HG02798 (cell line): ENCODE measurements around the gene FDXR.

Experiments
- ATAC-seq: cut with Tn5 transposase; IDR thresholded peaks from one replicate; pipeline ENCODE4 v1.9.1; 2021; ENCODE audit warnings: mild to moderate bottlenecking; ENCODE audit not compliant: unreplicated experiment, poor library complexity

Gene FDXR

DNA sequence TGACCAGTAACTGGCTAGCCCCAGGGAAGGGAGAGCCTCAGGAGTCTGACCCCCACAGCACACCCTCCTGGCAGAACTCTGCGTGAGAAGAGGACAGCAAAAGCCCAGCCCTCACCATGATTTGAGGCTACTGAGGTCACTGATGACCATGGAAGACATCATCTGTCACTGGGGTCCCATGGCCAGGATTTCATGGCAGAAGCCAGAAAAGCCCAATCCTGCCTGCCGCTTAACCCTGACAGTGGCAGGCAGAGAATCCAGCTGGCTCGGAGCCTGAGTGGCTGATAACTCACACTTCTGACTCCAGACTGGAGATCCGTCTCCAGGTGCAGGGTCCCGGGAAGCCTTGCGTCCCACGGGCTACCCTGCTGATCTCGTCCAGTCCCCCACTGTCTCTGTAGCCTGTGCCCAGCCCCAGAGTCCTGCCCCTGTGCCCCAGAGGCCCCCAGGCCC is 30.6 kb downstream of the FDXR start:
- no peak for ATAC-seq

GRCh38 chr17:74840989-74841666 is 31.7 kb downstream of the FDXR start:
- ATAC-seq = no peak

GRCh38 chr17:74839990-74840852 is 32.6 kb downstream of the FDXR start:
- ATAC-seq = no peak

- ATAC-seq = no peak
Measured at GRCh38 chr17:74838274-74838673, 34.5 kb downstream of the FDXR start.

DNA sequence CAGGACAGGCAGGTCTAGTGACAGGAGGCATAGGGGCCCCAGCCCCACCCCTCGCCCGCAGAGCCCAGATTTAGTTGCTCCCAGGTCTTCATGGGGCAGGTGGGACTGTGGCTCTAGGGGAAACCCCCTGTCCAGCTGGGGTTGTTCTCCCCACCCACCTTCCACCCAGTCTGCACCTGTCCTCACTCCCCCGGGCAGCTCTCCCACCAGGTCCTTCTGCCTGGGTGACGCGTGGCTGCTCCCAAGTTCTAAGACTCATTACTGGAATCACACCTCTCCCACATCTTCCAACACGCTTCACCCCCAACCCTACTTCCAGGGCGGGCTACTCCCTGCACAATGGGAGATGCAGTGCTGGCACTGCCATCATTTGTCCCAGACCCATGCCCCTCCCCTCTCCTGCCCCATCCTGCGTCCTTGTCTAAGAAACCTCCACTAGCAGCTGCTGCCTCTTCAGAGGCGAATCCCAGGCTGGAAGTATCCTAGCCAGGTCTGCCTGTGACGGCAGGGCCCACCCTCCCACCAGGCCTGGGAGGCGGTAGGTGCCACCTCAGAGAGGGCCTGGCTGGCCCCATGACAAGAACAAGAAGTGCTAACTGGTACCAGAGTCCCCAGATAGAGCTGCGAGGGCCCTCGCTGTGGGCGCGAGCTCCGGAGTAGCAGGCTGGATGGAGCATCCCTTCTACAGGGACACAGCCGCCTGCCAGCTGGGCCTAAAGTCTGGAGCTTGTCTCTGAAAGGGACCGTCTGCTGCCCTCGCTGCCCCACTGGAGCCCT is 35.9 kb downstream of the FDXR start:
- no peak for ATAC-seq

GRCh38 chr17:74836191-74836590 is 36.6 kb downstream of the FDXR start:
- no peak for ATAC-seq

DNA sequence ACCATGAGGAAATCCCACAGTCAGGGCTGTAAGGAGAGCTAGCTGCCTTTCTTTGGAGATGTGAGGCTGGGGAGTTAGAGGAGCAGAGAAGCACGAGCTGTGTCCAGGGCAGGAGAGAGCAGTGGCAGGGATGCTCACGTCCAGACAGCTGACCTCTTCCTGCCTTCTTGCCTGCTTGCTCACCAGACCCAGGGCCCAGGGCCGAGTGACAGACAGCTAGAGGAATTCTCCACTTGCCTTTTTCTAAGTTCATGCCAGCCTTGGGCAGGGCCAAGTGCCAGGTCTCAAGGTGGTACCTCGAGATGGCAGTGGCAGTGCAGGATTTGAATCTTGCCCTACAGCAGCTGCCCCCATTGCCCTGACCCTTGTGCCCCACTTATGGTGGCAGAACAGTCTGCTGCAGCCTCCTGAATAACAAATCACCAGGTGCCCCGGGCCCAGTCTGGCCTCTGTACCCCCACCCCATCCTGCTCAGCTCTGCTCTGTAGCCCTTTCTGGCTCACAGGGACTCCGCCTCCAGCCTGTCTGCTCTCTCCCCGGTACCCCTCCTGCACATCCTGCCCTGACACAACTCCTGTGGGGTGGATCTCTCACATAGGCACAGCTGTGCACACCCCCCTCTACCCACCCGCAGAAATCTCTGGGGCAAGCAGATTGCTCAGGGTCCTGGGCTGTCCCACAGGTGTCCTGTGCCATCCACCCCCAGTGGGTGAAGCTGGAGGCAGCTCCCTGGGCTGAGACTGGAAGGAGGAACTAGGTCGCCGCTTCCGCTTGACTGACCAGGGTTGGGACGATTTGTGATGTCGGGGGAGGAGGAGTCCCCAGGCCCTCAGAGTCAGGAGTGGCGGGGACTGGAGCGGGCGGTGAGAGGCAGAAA is 39.1 kb downstream of the FDXR start:
- no peak for ATAC-seq

DNA sequence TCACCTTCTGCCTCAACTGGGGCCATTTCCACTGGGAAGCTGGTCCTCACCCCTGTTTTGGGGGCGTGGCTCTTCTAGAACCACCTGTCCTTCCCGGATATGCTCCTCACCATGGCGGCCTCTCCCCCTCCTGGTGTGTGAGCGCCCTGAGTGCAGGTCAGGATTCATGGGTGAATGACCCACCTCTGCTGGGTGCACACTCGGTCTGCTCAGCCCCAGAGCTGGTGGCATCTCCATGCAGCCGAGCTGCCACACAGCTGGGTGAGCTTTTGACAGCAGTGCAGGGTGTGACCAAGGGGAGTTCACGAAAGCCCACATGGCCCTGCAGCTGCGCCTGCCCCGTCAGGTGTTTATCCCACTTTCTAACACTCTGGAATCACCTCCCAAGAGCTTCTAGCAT is 40.4 kb downstream of the FDXR start:
- ATAC-seq = no peak

- no peak for ATAC-seq
Measured at GRCh38 chr17:74831444-74832146, 41.2 kb downstream of the FDXR start.

- ATAC-seq = no peak
Measured at GRCh38 chr17:74830861-74831260, 41.9 kb downstream of the FDXR start.

GRCh38 chr17:74827800-74828199 is 45.0 kb downstream of the FDXR start:
- no peak for ATAC-seq

GRCh38 chr17:74825952-74826719 is 46.7 kb downstream of the FDXR start:
- no peak for ATAC-seq

- no peak for ATAC-seq
Measured at GRCh38 chr17:74824961-74825627, 47.7 kb downstream of the FDXR start.

DNA sequence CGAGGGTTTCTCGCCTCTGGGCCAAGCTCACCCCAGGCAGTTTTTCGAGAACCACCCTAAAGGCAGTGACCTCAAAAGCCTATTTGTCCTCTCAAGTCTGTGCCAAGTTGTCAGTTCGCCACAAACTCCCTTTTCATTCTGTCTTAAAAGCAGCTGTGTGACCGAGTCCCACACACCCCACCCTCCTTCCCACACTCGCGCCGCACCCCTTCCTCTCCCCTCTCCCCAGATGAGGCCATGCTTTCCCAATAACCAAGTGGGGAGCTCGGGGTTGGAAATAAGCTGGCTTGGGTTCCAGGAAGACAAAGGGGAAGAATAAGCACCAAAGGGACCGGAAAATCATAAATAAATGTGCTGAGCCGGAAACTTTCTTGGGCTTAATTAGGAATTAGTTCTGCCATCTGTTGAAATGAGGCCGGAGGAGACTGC is 49.8 kb downstream of the FDXR start:
- ATAC-seq = no peak

DNA sequence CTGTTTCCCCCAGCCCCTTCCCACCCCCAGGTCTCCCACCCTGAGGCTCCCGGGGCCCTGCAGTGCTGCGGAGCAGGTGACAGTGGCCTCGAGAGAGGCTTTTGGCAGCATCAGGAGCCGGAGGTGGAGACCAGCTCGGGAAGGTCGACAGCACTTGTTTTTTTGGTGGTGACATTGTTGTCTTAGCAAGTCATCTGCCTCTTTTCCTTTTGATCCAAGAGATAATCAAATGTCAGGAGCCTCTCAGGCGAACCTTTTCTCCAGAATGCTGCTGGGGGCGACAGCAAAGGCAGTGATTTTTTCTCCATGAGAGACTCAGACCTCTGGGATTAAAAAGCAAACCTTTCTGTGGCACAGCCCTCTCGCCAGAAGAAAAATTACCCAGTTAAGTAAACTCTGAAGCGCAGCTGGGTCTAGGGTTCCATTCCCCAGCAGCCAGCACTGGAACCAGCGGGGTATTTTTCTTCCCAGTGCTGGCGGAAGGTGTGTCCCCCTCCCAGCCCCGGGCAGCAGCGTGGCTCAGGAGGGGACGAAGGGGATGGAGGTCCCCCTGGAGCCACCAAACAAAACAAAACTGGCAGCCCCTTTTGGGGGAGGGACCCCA is 50.4 kb downstream of the FDXR start:
- no peak for ATAC-seq

DNA sequence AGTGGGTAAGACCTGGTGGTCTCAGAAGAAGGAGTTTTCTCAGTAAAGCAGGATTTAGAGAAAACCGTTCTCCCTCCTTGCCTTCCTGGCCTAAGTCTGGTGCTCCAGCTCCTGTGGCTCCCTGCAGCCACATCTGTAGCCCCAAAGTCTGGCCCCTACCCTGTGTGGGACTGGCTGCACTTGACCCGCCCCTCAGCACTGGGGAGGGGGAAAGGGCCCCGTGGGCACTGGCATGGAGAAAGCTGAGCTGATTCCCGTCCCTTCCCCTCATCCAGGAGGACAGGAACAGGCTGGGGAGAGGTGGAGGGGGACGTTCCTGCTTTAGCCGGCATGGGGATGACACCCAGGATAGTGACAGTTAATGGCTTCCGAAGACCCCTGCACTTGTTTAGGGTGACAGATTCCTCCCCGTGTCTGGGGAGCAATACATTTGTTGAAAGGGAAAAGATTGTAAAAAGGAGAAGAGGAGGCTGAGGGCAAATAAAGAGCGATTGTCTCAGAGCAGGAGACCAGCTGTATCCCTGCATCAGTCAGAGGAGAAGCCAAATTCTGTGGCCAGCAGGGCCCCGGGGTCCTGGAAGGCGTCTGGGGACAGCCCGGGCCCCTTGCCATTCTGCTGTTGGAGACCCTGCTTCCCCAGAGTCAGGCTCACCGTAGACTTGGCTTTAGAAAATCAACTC is 51.0 kb downstream of the FDXR start:
- no peak for ATAC-seq

GRCh38 chr17:74819801-74820436 is 52.9 kb downstream of the FDXR start:
- no peak for ATAC-seq
